ENCODE data around the gene PTPN12.

- TF ChIP-seq CTCF (conservative IDR thresholded peaks at IDR 0.05) (no peak), EZH2 (IDR thresholded peaks at IDR 0.05; ENCODE audit: low read depth) (no peak)
Measured at GRCh38 chr7:77665161-77665560, 128.1 kb downstream of the PTPN12 start.

Data from PC-9 (cell line).